HG03095 (cell line): ENCODE results near the gene NEAT1.
"Not testable (repeated sequence)": the region's sequence is repeated elsewhere in the genome, so short reads cannot be mapped to it uniquely, and the experiment has no call there.

Experiments used
- ATAC-seq: cut with Tn5 transposase; IDR thresholded peaks from one replicate; pipeline ENCODE4 v1.9.1; 2021; ENCODE audit warnings: moderate library complexity; ENCODE audit not compliant: unreplicated experiment

The NEAT1 gene

DNA sequence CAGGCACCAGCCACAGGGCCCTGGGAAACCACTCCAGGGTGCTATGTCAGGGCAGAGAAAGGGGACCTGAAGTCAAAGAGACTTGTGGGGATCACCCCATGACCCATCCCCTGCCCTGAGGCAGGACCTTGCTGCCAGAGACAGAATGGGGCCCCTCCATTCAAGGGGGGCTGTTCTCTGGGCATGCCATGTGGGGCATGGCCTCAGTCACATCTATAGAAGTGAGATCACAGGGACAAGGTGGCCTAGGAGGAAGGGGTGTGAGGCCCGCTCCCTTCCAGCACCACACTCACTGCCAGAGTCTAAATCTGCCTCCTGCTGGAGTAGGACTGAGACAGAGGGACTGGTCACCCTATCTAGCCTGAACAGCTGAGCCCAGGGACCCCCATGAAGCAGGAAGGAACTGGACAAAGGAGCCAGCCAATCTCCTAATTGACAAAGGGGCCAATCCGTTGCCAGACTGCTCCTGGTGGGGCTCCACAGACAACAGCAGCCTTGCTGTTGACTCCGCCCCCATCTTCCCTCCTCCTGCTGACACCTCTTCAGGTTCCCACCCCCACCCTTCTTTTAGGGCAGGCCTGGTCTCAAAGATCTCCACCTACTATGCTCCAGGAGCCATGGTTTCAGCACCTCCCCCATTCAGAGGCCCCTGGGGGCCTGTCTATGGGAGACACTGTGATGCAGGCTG is 26.0 kb downstream of the NEAT1 start:
- no peak for ATAC-seq

GRCh38 chr11:65451301-65451700 is 28.7 kb downstream of the NEAT1 start:
- ATAC-seq: not testable (repeated sequence)

DNA sequence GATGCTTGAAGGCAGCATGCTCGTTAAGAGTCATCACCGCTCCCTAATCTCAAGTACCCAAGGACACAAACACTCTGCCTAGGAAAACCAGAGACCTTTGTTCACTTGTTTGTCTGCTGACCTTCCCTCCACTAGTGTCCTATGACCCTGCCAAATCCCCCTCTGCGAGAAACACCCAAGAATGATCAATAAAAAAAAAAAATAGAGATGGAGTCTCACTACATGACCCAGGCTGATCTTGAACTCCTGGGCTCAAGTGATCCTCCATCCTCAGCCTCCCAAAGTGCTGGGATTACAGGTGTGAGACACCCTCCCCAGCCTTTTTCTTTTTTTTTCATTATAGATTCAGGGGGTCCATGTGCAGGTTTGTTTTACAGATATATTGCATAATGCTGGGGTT is 29.7 kb downstream of the NEAT1 start:
- not testable (repeated sequence) for ATAC-seq

DNA sequence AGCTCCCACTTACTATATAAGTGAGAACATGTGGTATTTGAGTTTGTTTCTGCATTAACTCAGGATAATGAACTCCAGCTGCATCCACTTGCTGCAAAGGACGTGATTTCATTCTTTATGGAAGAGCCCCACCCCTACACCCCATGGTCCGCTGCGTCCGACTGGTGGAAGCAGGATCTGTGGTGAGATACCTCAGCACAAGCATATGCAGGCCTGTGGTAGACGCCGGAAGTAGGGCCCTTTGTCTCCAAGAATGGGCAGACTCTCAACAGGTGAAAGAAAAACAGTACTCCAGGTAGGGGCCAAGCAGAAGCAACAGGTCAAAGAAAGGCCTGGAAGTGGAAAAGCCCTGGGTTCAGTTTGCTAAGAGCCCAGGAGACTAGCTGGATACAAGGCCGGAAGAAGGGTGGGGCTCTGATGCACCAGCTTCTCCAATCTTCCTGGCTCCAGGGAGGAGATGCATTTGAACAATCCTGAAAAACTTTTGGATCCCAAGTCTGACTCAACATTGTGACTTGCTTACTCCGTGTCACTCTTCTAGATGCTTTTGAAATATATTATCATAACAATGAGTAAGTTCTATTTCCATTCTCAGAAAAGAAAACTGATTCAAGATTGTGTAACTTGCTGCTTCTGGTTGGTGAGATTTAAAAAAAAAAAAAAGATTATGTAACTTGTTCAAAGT is 30.4 kb downstream of the NEAT1 start:
- ATAC-seq: no peak

- no peak for ATAC-seq
These were observed 31.7 kb downstream of the NEAT1 start for GRCh38 chr11:65454311-65454695.

DNA sequence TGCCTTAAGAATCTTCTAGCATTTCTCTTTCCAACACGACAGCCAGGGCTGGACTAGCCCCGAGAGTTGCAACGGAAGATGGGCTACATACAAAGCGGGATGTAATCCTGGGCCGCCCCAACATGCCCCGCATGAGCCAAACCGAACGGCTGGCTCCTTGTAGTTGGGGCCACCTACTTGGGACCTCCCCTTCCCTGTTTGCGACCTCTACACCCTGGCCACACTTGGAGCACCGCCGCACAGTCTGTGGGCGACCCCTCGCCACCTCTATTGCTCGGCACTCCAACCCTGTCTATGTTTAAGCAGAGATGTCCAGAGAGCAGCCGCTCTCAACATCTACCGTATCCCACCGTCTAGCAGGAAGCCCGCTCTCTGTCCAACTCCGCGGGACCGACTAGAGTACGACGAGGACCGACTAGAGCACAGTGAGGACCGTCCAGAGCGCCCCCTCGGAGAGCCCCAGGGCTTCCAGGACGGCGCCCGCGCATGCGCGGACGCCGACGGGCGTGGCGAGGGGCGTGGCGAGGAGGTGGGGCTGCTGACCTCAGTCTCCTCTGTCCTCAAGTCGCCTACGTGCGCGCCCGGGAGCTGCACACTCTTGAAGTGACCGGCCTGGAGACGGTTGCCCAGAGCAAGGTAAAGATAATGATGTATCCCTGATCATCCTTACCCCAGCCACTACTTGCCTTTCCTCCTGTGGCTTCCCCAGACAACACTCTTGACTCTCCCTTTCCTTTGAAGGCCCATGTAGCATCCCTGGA is 32.3 kb downstream of the NEAT1 start:
- ATAC-seq: peak; percentile 67

- ATAC-seq: no peak
These were observed 33.8 kb downstream of the NEAT1 start for GRCh38 chr11:65456418-65456817.

- ATAC-seq: no peak
These were observed 37.0 kb downstream of the NEAT1 start for GRCh38 chr11:65459552-65459951.

DNA sequence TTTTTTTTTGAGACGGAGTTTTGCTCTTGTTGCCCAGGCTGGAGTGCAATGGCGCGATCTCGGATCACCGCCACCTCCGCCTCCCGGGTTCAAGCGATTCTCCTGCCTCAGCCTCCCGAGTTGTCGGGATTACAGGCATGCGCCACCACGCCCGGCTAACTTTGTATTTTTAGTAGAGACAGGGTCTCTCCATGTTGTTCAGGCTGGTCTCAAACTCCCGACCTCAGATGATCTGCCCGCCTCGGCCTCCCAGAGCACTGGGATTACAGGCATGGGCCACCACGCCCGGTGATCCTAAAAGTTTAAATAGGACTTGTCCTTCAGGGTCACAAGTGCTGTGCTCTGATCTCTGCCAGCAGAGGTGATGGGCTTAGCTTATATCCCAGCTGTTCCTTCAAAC is 42.9 kb downstream of the NEAT1 start:
- ATAC-seq: not testable (repeated sequence)

DNA sequence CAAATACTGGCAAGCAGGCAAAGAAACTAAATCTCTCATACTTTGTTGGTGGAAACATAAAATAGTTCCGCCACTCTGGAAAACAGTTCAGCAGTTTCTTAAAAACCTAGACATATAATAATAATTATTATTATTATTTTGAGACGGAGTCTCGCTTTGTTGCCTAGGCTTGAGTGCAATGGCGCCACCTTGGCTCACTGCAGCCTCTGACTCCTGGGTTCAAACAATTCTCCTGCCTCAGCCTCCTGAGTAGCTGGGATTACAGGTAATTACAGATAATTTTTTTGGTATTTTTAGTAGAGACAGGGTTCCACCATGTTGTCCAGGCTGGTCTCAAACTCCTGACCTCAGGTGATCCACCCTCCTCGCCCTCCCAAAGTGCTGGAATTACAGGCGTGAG is 44.7 kb downstream of the NEAT1 start:
- ATAC-seq: not testable (repeated sequence)

GRCh38 chr11:65468874-65469333 is 46.3 kb downstream of the NEAT1 start:
- ATAC-seq: no peak

GRCh38 chr11:65470433-65471049 is 47.9 kb downstream of the NEAT1 start:
- ATAC-seq: no peak

DNA sequence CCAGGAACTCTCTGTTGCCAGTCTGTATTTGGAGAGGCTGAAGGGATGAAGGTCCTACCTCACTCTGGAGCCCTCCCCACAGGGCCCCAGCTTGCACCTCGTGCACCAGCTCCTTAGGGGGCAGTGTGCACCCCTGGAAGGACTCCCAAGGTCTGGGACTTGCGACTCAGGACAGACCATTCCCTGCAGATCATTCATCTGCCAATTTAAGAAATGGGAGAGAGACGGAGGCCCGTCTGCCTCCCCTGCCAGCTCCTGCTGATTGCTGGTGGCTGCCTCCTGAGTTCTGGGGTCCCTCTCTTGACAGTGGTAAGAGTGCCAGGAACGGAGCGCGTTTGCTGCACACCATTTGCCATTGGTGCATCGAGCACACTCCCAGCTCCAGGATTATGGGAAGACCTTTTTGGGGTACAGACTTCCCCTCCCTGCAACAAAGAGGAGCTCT is 48.9 kb downstream of the NEAT1 start:
- no peak for ATAC-seq

- ATAC-seq: not testable (repeated sequence)
These were observed 50.1 kb downstream of the NEAT1 start for GRCh38 chr11:65472588-65473277.

GRCh38 chr11:65473278-65473860 is 50.8 kb downstream of the NEAT1 start:
- ATAC-seq: no peak

DNA sequence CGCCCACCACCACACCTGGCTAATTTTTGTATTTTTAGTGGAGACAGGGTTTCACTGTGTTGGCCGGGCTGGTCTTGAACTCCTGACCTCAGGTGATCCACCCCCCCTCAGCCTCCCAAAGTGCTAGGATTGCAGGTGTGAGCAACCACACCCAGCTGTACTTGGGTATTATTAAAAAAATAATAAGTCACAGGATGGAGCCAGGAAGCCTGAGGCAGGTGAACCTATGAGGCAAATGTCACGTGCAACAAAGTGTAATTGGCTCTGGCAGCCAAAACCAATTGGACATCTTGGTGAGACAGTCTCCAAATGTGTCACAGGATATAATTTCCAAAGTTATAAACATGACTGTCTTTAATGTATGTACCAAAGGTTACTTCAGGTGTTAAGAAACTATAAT is 52.3 kb downstream of the NEAT1 start:
- ATAC-seq: no peak

DNA sequence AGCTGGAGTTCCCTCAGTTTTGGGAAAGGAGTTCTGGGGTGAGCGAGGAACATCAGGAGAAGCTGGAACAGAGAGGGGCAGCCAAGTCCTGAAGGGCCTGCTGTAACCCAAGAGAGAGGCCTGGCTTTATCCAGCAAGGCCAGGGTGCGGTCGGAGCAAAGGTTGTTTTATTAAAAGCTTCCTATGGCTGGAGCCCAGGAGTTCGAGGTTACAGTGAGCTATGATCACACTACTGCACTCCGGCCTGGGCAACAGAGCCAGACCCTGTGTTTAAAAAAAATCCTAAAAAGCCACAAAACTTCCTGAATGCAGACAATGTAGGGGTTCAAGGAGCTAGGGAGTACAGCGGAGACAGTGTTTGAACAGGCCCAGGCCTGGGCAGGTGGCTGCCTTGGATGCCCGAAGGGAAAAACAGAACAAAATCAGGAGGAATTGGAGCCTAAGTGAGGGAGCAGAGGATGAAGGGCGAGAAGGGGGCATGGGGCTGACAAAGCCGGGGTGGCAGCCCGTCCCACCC is 54.1 kb downstream of the NEAT1 start:
- no peak for ATAC-seq

DNA sequence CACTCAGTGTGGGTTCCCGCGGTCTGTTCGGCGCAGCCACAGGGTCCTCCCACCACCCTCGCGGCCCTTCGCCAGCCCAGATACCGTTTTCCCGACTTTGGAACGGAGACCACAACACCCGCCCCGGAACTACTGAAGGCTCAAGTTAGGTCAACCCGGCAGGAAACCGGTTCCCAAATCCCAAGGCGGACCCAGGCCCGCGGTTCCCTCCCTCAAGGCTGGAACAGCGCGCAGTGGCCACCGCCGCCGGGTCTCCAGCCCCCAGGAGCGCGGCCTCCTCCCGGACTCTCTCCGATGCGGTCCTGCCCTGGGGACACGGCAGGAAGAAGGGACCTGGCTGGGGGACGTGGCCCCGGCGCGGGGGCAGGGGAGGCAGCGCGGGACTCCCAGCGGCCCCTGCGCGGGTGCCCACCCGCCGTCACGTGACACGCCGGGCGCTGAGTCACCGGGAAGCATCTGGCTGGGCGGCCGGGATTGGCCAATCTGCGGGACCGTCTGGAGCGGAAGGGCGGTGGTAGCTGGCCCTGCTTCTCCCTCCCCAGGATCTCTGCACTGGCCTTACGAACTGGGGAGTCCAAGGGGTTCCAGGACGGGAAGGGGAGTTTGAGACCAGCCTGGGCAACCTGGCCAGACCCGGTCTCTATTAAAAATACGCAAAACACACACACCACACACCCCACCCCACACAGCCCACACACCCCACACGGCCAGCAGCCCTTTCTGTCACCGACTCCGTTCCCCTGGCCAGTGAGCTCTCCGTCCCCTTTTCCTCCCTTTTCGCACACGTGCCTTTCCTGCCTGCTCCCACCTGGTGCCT is 54.8 kb downstream of the NEAT1 start:
- ATAC-seq: peak; percentile 62
